ENCODE data around the gene CHRM2.

The CHRM2 gene

DNA sequence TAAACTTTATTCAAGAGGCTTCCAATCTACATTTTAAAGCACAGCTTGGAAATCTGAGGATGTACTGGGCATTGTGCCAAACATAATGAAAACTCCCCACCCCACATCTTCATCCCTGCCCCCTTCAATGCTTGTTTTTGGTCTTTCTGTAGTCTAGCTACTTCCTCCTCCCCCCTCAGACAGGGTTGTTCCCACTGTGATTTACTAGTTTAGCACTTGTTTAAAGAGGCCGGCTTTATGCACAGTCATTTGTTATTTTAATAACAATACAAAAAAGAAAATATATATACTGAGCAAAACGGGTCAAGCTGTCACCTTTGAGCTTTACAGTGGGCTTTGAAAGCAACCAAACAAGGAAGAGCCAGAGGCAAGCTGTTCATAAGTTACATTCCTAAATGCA, 132.6 kb downstream of the CHRM2 start:
- no peak overlapping the region for H3K4me3 ChIP-seq (ENCODE audit: low read depth, low read length)
- TF ChIP-seq, protein P1, sequence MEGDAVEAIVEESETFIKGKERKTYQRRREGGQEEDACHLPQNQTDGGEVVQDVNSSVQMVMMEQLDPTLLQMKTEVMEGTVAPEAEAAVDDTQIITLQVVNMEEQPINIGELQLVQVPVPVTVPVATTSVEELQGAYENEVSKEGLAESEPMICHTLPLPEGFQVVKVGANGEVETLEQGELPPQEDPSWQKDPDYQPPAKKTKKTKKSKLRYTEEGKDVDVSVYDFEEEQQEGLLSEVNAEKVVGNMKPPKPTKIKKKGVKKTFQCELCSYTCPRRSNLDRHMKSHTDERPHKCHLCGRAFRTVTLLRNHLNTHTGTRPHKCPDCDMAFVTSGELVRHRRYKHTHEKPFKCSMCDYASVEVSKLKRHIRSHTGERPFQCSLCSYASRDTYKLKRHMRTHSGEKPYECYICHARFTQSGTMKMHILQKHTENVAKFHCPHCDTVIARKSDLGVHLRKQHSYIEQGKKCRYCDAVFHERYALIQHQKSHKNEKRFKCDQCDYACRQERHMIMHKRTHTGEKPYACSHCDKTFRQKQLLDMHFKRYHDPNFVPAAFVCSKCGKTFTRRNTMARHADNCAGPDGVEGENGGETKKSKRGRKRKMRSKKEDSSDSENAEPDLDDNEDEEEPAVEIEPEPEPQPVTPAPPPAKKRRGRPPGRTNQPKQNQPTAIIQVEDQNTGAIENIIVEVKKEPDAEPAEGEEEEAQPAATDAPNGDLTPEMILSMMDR (IDR thresholded peaks at IDR 0.05; ENCODE audit: low read depth, low read length) = no peak

DNA sequence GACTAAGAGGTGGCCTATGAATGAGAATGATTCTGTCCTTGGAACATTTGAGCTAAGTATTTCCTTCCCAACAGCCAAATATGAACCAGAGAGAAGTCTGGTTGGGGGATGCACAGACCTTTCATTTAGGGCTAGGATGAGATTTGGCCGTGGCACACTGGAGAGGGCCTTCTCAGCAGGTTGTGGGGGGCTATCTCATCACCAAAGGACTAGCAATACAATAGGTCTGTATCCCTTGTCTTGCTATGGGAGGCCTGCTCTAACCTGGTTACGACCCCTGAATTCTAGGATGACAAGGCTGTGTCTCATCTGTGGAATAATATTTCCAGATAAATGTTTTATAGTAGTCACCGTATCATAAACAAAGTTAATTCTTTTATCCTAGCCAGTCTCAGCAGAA, 133.0 kb downstream of the CHRM2 start:
- TF ChIP-seq, protein P1 (IDR thresholded peaks at IDR 0.05; ENCODE audit: low read depth, low read length) = no peak
- H3K4me3 ChIP-seq (ENCODE audit: low read depth, low read length) = no peak overlapping the region

DNA sequence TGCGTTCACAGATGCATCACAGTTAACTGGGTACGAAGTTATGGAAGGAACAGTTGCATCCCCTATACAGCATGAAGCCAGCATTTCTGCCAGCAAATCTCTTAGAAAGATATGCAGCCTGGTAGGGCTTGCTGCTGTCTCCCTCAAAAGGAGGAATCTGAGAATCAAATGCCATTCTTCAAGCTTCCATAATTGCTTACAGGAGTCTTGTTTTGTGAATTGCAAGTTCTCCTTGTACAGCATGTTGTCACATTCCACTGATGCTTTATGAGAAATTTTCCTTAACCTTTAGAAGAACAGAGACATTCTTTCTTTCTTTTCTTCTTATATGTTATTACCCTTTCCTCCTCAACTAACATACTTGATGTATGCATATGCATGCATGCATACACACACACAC, 134.6 kb downstream of the CHRM2 start:
- no peak overlapping the region for H3K4me3 ChIP-seq (ENCODE audit: low read depth, low read length)
- TF ChIP-seq, protein P1 (IDR thresholded peaks at IDR 0.05; ENCODE audit: low read depth, low read length) = no peak

DNA sequence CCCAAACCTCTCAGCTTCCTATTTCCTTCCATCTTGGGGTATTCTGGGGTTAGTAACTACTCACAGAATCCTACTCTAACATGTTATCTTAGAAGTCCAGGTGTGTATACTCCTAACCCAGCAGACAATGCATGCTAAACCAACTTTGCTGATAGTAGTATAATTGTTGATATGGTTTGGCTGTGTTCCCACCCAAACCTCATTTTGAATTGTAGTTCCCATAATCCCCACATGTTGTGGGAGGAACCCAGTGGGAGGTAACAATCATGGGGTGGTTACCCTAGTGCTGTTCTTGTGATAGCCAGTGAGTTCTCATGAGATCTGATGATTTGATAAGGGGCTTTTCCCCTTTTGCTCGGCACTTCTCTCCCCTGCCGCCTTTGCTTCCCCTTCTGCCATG, 135.1 kb downstream of the CHRM2 start:
- TF ChIP-seq, protein P1 (IDR thresholded peaks at IDR 0.05; ENCODE audit: low read depth, low read length) = no peak
- no peak overlapping the region for H3K4me3 ChIP-seq (ENCODE audit: low read depth, low read length)

DNA sequence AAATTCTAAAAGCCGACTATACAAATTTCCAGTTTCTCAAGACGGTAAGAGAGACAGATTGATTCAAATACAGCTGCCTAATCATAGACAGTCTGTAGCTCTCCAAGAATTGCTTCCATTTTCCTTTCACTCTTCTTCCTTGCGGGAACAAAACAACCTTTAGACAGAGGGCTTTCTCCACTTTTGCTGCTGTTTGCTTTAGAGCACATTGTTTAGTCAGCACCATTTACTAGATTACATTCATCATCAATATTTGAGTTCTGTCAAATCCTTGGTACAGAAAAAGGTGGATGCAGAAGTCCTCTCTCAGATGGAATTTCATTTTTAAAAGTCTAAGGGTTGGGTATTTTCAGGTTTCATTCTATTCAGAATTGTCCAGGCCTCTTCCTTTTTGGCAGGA, 137.4 kb downstream of the CHRM2 start:
- no peak overlapping the region for H3K4me3 ChIP-seq (ENCODE audit: low read depth, low read length)
- TF ChIP-seq, protein P1 (IDR thresholded peaks at IDR 0.05; ENCODE audit: low read depth, low read length) = no peak

DNA sequence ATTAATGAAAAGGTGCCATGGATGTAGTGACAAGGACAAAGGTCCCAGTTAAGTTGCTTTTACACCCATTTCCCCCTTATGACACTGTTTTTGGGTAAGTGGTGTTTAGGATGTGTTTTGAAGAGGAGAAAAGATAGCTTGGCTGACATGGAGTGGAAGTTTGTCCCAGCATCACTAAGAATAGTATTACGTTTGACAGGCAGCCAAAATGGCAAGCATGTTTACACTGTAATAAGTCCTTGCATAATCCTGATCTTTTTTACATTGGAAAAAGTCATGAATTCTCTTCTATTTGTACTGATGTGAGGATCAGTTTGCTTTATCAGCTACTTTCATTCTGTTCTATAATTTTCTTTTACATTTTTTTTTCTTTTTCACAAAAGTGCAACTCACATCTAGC, 137.8 kb downstream of the CHRM2 start:
- TF ChIP-seq, protein P1 (IDR thresholded peaks at IDR 0.05; ENCODE audit: low read depth, low read length) = no peak
- H3K4me3 ChIP-seq (ENCODE audit: low read depth, low read length) = no peak overlapping the region

DNA sequence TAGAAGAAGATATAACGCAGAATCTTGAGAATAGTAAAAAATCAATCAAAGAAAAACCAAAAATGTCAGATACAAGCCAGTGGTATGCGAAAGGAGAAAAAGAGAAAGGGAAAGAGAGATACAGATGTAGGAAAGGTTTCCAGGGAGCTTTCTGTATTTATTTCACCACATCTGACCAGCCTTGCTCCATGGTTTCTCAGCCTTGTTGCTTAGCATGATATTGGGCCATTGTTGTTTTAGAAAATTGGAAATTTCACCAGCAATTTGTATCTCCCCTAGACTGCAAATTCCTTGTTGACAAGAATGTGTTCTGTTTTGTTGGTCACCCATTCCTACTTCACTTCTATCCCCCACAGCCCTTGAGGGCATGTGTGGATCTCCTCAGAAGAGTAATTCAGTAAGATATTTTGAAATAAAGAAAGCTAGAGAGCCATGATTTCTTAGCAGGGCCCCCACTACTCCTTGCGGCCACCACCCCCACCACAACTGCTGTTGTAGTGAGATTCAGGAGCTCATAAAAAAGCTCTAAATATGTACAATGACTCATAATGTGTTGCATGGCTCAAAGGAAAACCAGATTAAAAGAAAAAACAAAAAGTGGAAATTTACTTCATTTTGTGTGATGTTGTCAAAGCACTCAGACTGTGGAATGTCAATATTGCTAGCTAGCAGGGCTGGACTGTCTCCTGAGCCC, 138.7 kb downstream of the CHRM2 start:
- H3K4me3 ChIP-seq (ENCODE audit: low read depth, low read length) = no peak overlapping the region
- TF ChIP-seq, protein P1 (IDR thresholded peaks at IDR 0.05; ENCODE audit: low read depth, low read length) = no peak

Measured in WI38 (cell line).